ENCODE measurements around the gene NLRP12.

- TF ChIP-seq CTCF (conservative IDR thresholded peaks at IDR 0.05 in 1 of 2, IDR thresholded peaks at IDR 0.05 in 1 of 2; ENCODE audit: extremely low read depth in 1 of 2, insufficient read depth in 1 of 2, low read depth in 1 of 2, low read length in 2 of 2) (no peak), EZH2 (IDR thresholded peaks at IDR 0.05; ENCODE audit: borderline replicate concordance, low read length) (no peak)
Observed at GRCh38 chr19:53809518-53810186, 14.5 kb downstream of the NLRP12 start.

Data from mammary epithelial cell (primary cell).